NT2/D1 (cell line): ENCODE measurements around the gene CNKSR3.

ENCODE experiments used
- YY1 ChIP-seq: IDR thresholded peaks from 2 replicates; pipeline ENCODE4 v1.6.1; 2011; ENCODE audit not compliant: insufficient read length, insufficient read depth
- ZNF274 ChIP-seq: IDR thresholded peaks from 2 replicates; pipeline ENCODE4 v1.6.1; 2011; ENCODE audit warnings: mild to moderate bottlenecking, low read depth, low read length

GRCh38 chr6:154502553-154502952, 7.9 kb downstream of the CNKSR3 start:
- TF ChIP-seq YY1 (no peak), ZNF274 (no peak)
